Activated CD8-positive, alpha-beta memory T cell treated with anti-CD3 and anti-CD28 coated beads, Interleukin-2, amount 50 U/mL, for 24 hours (primary cell): ENCODE measurements around the gene BDKRB2.

Experiments used
- DNase-seq: peaks from one replicate; pipeline ENCODE4 v3.0.0-alpha.2; 2020; ENCODE audit errors: extremely low read depth

Gene BDKRB2

GRCh38 chr14:96198430-96199130 is 6.1 kb upstream of the BDKRB2 start:
- DNase-seq: no peak

GRCh38 chr14:96201157-96201556 is 3.5 kb upstream of the BDKRB2 start:
- DNase-seq: no peak

GRCh38 chr14:96201965-96202364 is 2.7 kb upstream of the BDKRB2 start:
- no peak for DNase-seq

- no peak for DNase-seq
Measured at GRCh38 chr14:96202441-96203094, 2.1 kb upstream of the BDKRB2 start.

GRCh38 chr14:96203116-96203515 is 1.5 kb upstream of the BDKRB2 start:
- no peak for DNase-seq

GRCh38 chr14:96203635-96204034 is 1.0 kb upstream of the BDKRB2 start:
- DNase-seq: no peak

- no peak for DNase-seq
Measured at GRCh38 chr14:96205059-96205977, 679 bp downstream of the BDKRB2 start.

GRCh38 chr14:96205978-96206360 is 1.3 kb downstream of the BDKRB2 start:
- no peak for DNase-seq

- DNase-seq: no peak
Measured at GRCh38 chr14:96206461-96206860, 1.8 kb downstream of the BDKRB2 start.

GRCh38 chr14:96207686-96208085 is 3.0 kb downstream of the BDKRB2 start:
- no peak for DNase-seq

GRCh38 chr14:96208739-96209138 is 4.1 kb downstream of the BDKRB2 start:
- DNase-seq: no peak

GRCh38 chr14:96212140-96212539 is 7.5 kb downstream of the BDKRB2 start:
- DNase-seq: no peak

- no peak for DNase-seq
Measured at GRCh38 chr14:96212896-96213295, 8.3 kb downstream of the BDKRB2 start.

GRCh38 chr14:96213871-96214465 is 9.3 kb downstream of the BDKRB2 start:
- no peak for DNase-seq

GRCh38 chr14:96214793-96215192 is 10.2 kb downstream of the BDKRB2 start:
- DNase-seq: no peak

GRCh38 chr14:96215452-96216244 is 11.0 kb downstream of the BDKRB2 start:
- DNase-seq: no peak

GRCh38 chr14:96216627-96217026 is 12.0 kb downstream of the BDKRB2 start:
- DNase-seq: no peak

GRCh38 chr14:96217376-96217913 is 12.8 kb downstream of the BDKRB2 start:
- DNase-seq: no peak

- no peak for DNase-seq
Measured at GRCh38 chr14:96221109-96221650, 16.5 kb downstream of the BDKRB2 start.

- no peak for DNase-seq
Measured at GRCh38 chr14:96221841-96222240, 17.2 kb downstream of the BDKRB2 start.
